HG03558 (cell line): ENCODE data around the gene IGF1R.

Experiments used
- ATAC-seq: cut with Tn5 transposase; IDR thresholded peaks from one replicate; pipeline ENCODE4 v1.9.1; 2021; ENCODE audit warnings: moderate number of reproducible peaks; ENCODE audit not compliant: unreplicated experiment; ENCODE audit errors: extremely low read depth

IGF1R gene

DNA sequence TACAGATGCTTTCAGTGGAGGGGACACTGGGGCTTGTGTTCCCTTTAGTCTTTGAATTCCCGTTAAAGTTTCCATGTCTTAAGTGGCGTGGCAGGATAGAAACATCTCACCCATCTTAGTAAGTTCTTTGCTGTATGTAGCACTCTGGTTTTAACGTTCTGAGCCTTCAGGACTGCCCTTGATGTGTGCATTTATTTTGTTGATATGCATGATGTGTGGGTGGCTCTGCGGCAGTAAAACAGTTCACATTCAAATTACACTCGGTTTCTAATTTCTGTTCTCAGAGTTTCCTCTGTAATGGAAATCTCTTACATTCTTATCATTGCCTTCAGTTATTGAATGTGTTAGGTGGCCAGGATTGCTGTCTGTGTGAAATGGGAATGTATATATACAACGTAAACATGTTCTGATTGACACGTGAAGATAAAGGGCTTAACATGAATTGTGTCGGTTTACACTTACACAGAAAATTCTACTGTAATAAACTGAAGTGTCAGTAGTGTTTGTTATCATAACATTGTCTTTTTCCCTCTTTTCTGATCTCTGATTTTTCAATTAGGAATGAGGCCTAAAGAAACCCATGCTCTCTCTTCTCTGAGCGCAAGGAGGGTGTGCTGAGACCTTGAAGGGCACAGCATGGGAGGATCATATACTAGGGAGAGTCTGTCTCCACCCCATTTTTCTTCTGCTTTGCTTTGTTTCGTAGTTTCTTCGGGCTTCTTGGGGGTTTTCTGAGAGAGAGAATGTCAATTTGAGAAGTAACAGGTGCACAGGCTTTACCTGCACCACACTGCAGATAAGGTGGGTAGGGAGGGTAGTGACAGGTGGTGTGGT is 51.5 kb downstream of the IGF1R start:
- no peak for ATAC-seq

DNA sequence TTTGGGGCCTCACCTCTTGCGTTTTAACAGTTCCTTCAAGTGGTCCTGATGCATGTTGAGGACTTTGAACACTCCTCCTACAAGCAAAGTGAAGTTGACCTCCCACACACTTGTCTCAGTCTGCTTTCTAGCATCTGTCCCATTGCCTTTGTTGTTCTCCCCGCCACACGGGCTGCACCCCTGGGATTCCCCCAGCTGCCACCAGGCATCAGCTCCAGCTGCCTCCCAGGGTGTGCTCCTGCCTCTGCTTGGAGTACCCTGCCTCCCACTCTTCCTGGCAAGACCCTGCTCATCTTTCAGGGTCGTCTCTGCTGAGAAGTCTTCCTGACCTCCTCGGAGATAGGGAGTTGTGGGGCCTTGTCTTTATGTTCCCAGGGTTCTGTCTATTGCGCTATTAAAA is 52.2 kb downstream of the IGF1R start:
- no peak for ATAC-seq

DNA sequence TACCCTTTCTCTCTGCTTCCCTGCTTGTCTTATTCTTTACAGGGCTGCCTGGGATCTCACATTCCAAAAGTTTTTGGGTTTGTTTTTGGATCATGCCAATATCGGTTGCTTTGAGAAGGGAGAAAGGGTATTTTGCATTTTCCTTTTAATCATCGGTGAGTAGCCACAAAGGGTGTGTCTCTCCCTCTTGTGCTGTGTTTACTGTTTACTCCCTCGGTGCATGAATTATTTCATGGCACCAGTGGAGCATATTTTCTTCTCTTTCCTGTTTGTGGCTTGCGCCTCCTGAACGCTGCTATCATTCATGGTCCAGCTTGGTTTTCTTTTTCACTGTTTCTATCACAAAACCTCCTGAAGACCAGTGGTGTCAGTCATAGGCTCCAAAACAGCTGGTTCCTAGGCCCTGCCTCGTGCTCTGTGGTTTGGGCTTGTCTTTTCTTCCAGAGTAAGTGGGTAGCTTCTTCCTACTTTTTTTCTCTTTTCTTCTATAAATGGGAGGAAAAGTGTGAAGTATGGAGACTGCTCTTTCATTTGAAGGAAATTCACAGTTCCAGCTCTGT is 54.9 kb downstream of the IGF1R start:
- ATAC-seq: no peak

GRCh38 chr15:98705070-98705469 is 56.7 kb downstream of the IGF1R start:
- ATAC-seq: no peak

GRCh38 chr15:98706387-98706786 is 58.0 kb downstream of the IGF1R start:
- no peak for ATAC-seq

DNA sequence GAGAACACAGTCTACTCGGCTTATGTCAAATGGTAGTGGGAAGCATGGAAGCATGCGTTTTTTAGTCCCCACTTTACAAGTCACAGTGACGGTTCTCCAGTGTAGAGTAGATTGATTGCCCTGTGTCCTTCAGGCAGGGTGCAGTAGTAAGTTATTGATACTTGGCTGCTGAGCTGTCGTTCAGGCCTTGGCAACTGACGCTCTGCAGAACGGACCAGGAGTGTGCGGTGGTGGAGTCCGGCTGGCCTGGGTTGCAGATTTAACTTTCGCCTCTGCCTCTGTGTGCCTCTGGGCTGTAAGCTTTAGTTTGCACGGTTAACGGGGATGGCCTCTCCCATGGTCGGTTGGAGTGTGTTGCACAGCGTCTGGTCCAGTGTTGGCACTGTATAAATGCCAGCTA is 58.6 kb downstream of the IGF1R start:
- ATAC-seq: no peak

DNA sequence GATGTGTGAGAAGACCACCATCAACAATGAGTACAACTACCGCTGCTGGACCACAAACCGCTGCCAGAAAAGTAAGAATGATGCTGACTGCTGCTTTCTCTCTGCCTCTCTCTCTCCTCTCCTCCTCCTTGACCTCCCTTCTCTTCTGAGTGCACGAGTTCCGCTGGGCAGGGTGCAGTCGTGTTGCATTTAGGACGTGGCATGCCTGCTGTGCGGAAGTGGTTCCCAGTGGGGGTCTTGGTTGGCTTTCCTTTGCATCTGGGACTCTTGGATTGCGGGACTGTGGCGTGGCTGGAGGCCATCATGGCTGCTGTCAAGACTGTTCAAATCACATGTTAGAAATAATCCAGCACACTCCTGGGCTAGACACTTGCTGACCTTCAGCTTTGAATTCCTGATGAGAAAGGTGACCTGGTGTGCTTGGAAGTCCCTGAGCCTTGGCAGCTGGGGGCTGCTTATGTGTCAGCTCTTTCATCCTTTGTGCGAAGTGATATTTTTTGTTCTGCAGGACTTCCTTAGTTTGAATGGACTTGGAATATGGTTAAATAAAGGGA is 59.8 kb downstream of the IGF1R start:
- ATAC-seq: no peak

DNA sequence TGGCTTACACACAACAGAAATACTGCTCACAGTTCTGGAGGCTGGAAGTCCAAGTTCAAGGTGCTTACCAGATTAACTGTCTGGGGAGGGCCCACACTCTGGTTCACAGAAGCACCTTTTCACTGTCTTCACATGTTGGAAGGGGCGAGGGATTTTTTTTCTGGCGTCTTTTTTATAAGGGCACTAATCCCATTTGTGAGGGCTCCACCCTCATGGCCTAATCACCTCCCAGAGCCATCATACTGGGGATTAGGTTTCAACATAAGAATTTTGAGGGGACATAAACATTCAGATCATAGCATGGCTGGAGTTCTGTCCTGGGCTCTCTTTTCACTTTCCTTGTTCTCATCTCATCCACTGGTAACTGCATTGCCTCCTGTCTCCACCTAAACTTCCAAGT is 63.5 kb downstream of the IGF1R start:
- ATAC-seq: no peak

GRCh38 chr15:98712845-98713584 is 64.7 kb downstream of the IGF1R start:
- no peak for ATAC-seq

DNA sequence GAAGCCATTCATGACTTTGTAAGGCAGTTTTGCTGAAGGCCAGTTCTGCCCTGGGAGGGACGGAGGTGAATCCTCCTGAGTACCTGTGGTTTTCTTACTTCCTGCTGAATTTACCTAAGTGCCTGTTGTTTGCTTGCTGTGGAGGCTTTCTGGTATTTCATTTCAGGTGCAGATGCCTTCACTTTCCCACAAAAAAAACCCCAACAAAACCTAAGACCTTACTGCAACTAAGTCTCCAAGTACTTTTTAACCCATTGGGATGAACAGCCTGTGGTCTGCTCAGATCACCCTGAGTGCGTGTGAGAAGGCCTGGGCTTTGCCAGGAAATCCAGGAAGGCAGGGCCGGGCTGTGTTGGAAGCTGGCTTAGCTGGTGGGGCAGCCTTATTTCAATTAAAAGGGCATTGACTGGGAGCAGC is 65.3 kb downstream of the IGF1R start:
- no peak for ATAC-seq

DNA sequence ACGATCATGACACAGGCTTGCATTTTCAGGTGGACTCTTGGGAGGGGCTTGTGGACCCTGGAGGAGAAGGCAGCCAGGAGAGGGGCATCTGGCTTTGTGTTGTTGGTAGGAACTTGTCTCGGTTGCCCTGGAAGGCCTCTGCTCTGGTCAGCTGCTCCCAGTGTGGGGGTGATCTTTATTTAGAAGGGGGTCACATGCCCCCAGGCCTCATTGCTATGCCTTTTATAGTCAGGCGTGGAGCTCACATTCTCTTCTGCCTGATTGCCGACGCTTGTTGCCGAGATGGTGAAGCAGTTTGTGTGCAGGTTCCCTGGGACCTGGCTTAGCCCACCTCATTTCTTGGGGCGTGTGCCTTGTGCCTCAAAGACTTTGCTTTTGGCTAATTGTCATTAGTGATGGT is 66.6 kb downstream of the IGF1R start:
- no peak for ATAC-seq

- ATAC-seq: no peak
These were observed 67.1 kb downstream of the IGF1R start for GRCh38 chr15:98715401-98715800.

DNA sequence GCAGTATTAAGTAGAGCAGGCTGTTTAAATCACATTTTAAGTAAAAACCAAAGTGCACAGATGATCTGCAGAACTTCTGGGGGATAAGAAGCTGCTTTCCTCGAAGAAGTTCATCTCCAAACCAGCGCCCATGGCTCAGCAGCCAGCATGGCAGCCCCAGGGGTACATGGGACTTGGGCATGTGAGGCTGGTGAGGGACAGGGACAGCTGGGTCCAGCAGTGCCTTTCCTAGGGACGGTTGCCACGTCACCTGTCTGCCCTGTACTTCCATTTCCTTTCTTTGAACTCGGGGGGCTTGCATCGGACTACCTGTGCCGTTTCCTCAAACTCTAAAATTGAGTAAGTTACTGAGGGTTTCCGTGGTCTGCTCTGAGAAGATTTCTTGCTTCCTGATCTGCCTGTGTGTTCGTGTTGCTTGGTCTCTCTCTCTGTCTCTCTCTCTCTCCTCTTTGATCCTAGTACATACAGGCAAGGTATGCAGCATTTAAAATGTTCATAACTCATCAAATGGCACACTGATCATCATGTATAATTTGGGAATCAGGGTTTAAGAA is 67.6 kb downstream of the IGF1R start:
- ATAC-seq: no peak

DNA sequence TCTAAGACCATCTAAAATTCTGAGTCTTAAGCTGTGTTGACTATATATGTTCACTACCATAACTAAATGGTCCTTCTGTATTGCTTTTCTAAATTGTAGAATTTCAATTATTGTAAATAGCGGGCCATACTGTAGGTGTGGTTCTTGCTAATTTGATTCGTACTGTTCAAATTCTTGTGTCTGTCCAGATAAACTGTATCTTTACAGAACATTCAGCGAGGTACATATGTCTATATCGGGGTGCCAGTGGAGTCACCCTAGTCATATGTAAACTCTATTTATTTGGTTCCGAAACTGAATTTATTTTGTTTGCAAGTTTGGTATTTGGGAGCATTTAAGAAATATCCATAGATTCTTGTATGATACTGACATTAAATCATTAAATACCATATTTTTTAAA is 69.0 kb downstream of the IGF1R start:
- ATAC-seq: no peak

GRCh38 chr15:98717942-98718341 is 69.6 kb downstream of the IGF1R start:
- ATAC-seq: no peak

- ATAC-seq: no peak
These were observed 70.2 kb downstream of the IGF1R start for GRCh38 chr15:98718426-98719136.

GRCh38 chr15:98719137-98719740 is 70.9 kb downstream of the IGF1R start:
- ATAC-seq: no peak

- ATAC-seq: no peak
These were observed 71.7 kb downstream of the IGF1R start for GRCh38 chr15:98720031-98720430.

- no peak for ATAC-seq
These were observed 72.5 kb downstream of the IGF1R start for GRCh38 chr15:98720577-98721565.
